ENCODE measurements around the gene PNMA6F.

DNA sequence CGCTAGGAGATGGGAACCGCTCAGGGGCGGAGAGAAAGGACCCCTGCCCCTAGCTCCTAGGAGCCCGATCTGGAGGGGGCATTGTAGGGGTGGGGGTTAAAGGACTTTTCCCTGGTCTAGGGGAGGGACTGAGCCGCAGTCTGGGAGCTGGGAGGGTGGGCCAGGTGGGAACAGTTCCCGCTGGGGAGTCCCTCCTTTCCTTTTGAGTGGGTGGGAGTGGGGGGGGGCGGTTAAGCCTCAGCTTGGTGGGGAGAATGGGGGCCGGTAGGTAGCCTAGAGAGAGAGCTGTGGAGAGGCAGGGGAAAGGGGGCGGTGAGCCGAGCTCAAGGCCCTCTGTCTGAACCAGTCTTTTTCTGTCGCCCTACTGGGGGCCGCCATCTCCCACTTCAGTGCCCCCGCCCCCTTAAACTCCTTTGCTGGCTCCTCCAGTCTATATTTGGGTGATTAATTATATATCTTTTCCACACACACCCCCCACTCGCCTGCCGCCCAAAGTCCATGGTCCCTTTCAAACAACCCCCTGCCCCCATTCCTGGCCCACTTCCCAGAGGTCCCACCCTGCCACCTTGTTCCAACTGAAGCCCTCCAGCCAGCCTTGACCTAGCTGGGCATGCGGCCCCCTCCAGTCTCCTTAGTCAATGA, 13.2 kb upstream of the PNMA6F start:
- TF ChIP-seq CTCF (IDR thresholded peaks at IDR 0.05) (no peak), POLR2A (IDR thresholded peaks at IDR 0.05) (no peak), POLR2AphosphoS5 (IDR thresholded peaks at IDR 0.05) (no peak)

All from stomach (tissue), 4 donors.